OCI-LY7 (cell line): Measurements from ENCODE around the gene PRG3. TPM values are rescaled to one million over a fixed set of nuclear protein-coding genes. Genes with fewer than 3 reads are reported as not detected.

Source experiments
- BruUV-seq: library from RNA; stranded (reverse); fragments of 400-500 nt; replicated peaks from 2 replicates; lab custom pipeline; 2021; lab: Mats Ljungman, UMichigan
- CTCF ChIA-PET: fragments of 300-600 bp; sonication (Branson Sonifier 250); formaldehyde crosslinking; loops from one replicate; lab custom pipeline; 2022; ENCODE audit warnings: antibody characterized with exemption; ENCODE audit not compliant: unreplicated experiment; lab: Charles Lee
- POLR2A ChIA-PET: fragments of 300-600 bp; sonication (Branson Sonifier 250); formaldehyde crosslinking; loops from one replicate; lab custom pipeline; 2022; ENCODE audit warnings: antibody characterized with exemption; lab: Charles Lee
- DNase-seq: peaks from one replicate; pipeline ENCODE4 v3.0.0-alpha.2; 2015; ENCODE audit warnings: low spot score
- H2AFZ ChIP-seq: fragments of 200-600 bp; sonication (generic), shearing (Covaris generic); 2 replicates; pipeline ENCODE4 v1.6.1; 2014; ENCODE audit warnings: mild to moderate bottlenecking, antibody characterized with exemption, low read length, moderate library complexity
- H3K27ac ChIP-seq: fragments of 200-600 bp; sonication (generic); 2 replicates; pipeline ENCODE4 v1.5.1; 2014; ENCODE audit warnings: mixed run types, low read depth, mild to moderate bottlenecking, moderate library complexity, low read length, inconsistent platforms; ENCODE audit not compliant: poor library complexity, severe bottlenecking
- H3K36me3 ChIP-seq: fragments of 200-600 bp; sonication (generic); 2 replicates; pipeline ENCODE4 v1.6.1; 2014; ENCODE audit warnings: mild to moderate bottlenecking, antibody characterized with exemption, low read length, moderate library complexity, mixed read lengths; ENCODE audit not compliant: insufficient read depth
- H3K4me1 ChIP-seq: fragments of 200-600 bp; sonication (generic); 2 replicates; pipeline ENCODE4 v1.5.1; 2014; ENCODE audit warnings: mild to moderate bottlenecking, low read length; ENCODE audit not compliant: insufficient read depth, poor library complexity, severe bottlenecking
- H3K4me2 ChIP-seq: fragments of 200-600 bp; sonication (generic); 2 replicates; pipeline ENCODE4 v1.6.1; 2014; ENCODE audit warnings: mild to moderate bottlenecking, low read length
- H3K4me3 ChIP-seq: fragments of 200-600 bp; sonication (generic); 2 replicates; pipeline ENCODE4 v1.5.1; 2014; ENCODE audit warnings: mild to moderate bottlenecking, low read depth, low read length; ENCODE audit not compliant: poor library complexity, severe bottlenecking
- H3K79me2 ChIP-seq: fragments of 200-600 bp; sonication (generic); 2 replicates; pipeline ENCODE4 v1.6.1; 2016; ENCODE audit warnings: low read depth, mild to moderate bottlenecking, low read length, moderate library complexity, mixed read lengths; ENCODE audit not compliant: insufficient read depth
- H3K9me2 ChIP-seq: fragments of 200-600 bp; sonication (generic); 2 replicates; pipeline ENCODE4 v1.6.1; 2016; ENCODE audit warnings: mild to moderate bottlenecking, low read length, mixed read lengths; ENCODE audit not compliant: insufficient read depth
- H3K9me3 ChIP-seq: fragments of 200-600 bp; sonication (generic); 2 replicates; pipeline ENCODE4 v1.6.1; 2014; ENCODE audit warnings: mild to moderate bottlenecking, mixed run types, low read length, mixed read lengths
- H4K20me1 ChIP-seq: fragments of 200-600 bp; sonication (generic); 2 replicates; pipeline ENCODE4 v1.6.1; 2014; ENCODE audit warnings: mild to moderate bottlenecking, antibody characterized with exemption, low read length, moderate library complexity, mixed read lengths; ENCODE audit not compliant: insufficient read depth
- CTCF ChIP-seq: fragments of 200-600 bp; sonication (generic); conservative IDR thresholded peaks from 2 replicates; pipeline ENCODE4 v1.5.1; 2014; ENCODE audit warnings: mild to moderate bottlenecking, antibody characterized with exemption, low read length, moderate library complexity, mixed read lengths
- EZH2phosphoT487 ChIP-seq: fragments of 200-600 bp; sonication (generic); IDR thresholded peaks from 2 replicates; pipeline ENCODE4 v1.6.1; 2018; ENCODE audit warnings: low read depth, borderline replicate concordance, mild to moderate bottlenecking, mixed run types, antibody characterized with exemption, low read length, moderate library complexity, mixed read lengths
- intact Hi-C: fragments of 100-400 bp; cut with micrococcal nuclease; formaldehyde crosslinking; loops from one replicate; pipeline ENCODE4 v1.10.0; 2022; ENCODE audit not compliant: unreplicated experiment
- total RNA-seq, 2 experiments: library from RNA; depleted of rRNA in 1 of 2; stranded (reverse); fragments of >200 nt in 1 of 2; shearing (Covaris generic) in 1 of 2; gene quantifications; 2 replicates each; pipeline ENCODE4 v1.2.3, GENCODE V29; 2014 to 2022

The PRG3 gene
- total RNA-seq, 2 experiments from 2014 or later: not detected

- ChIA-PET CTCF (interaction anchor here (0.6 kb wide), 1 partner anchor 19 kb away, joined by 6 read pairs; no protein-coding TSS in a partner anchor), POLR2A (no interaction called here)
- no peaks in the 10 kb centered on the region for H4K20me1 ChIP-seq
- TF ChIP-seq EZH2phosphoT487 (no peak), CTCF (no peak)
- H3K4me1 ChIP-seq: no peaks in the 10 kb centered on the region
- no peaks in the 10 kb centered on the region for H3K9me3 ChIP-seq
- intact Hi-C loops: no loop called here
- no peaks in the 10 kb centered on the region for H3K36me3 ChIP-seq
- H3K9me2 ChIP-seq: no peaks in the 10 kb centered on the region
- no peak overlapping the region for H2AFZ ChIP-seq
- no TSS peak for BruUV-seq
- no peak overlapping the region for H3K4me2 ChIP-seq
- H3K4me3 ChIP-seq: no peak overlapping the region
- no peak for DNase-seq
- H3K79me2 ChIP-seq: no peaks in the 10 kb centered on the region
- no peak overlapping the region for H3K27ac ChIP-seq
Measured at GRCh38 chr11:57364851-57365660, 15.9 kb downstream of the PRG3 start.

- Histone ChIP-seq H4K20me1 (no peaks in the 10 kb centered on the region), H3K27ac (no peak overlapping the region), H3K36me3 (no peaks in the 10 kb centered on the region), H2AFZ (no peak overlapping the region), H3K4me1 (no peaks in the 10 kb centered on the region), H3K9me3 (no peaks in the 10 kb centered on the region), H3K79me2 (no peaks in the 10 kb centered on the region), H3K4me3 (no peak overlapping the region), H3K4me2 (no peak overlapping the region), H3K9me2 (no peaks in the 10 kb centered on the region)
- no peak for DNase-seq
- no TSS peak for BruUV-seq
- no peak for TF ChIP-seq EZH2phosphoT487
- TF ChIP-seq CTCF: no peak
- ChIA-PET POLR2A (interaction anchor here (1.2 kb wide), 1 partner anchor 373 kb away, joined by 3 read pairs; no protein-coding TSS in a partner anchor), CTCF (interaction anchor here (0.6 kb wide), 1 partner anchor 37 kb away, joined by 3 read pairs; no protein-coding TSS in a partner anchor)
- intact Hi-C loops: no loop called here
Measured at GRCh38 chr11:57363131-57364080, 17.5 kb downstream of the PRG3 start.
